Measurements from ENCODE around the gene CNTF. TPM values are rescaled to one million over a fixed set of nuclear protein-coding genes. Genes with fewer than 3 reads are reported as not detected.

Gene CNTF
- polyA plus RNA-seq, 3 donors, result 2.1 TPM; not detected in 2

GRCh38 chr11:58573451-58574104 lies 48.9 kb upstream of the CNTF start:
- peaks cover 56 to 61% of the 10 kb centered on the region in 2 donors for H3K4me1 ChIP-seq (ENCODE audit: control insufficient read depth in 1 of 2, insufficient read depth in 2 of 2, low read length in 2 of 2)
- peak overlapping the region; percentile 96 to 100 (median 100) for H3K27ac Mint-ChIP-seq
- 11% methylated on average over 1 of the region's 4 CpGs for WGBS (ENCODE audit: insufficient coverage)

GRCh38 chr11:58574881-58575280 lies 47.6 kb upstream of the CNTF start:
- peak overlapping the region; percentile 96 to 100 (median 100) for H3K27ac Mint-ChIP-seq
- Histone ChIP-seq H3K27me3 (ENCODE audit: control insufficient read depth in 2 of 2, insufficient read depth in 2 of 2, low read length in 2 of 2) (no peaks in the 10 kb centered on the region), H3K9ac (ENCODE audit: insufficient read depth, low read length, poor library complexity, severe bottlenecking) (peak overlapping the region; percentile 98), H2AFZ (ENCODE audit: insufficient read depth, low read depth, low read length, poor library complexity, severe bottlenecking) (no peak overlapping the region), H3K79me2 (ENCODE audit: insufficient read depth, low read length) (peaks cover 70% of the 10 kb centered on the region), H3K4me2 (replicated peaks; ENCODE audit: extremely low read depth, low read length, poor library complexity, severe bottlenecking) (peak overlapping the region; percentile 92), H3K36me3 (replicated peaks in 1 of 2; ENCODE audit: control insufficient read depth in 1 of 2, insufficient read depth in 2 of 2, low read length in 2 of 2) (peaks cover 7 to 10% of the 10 kb centered on the region in 2 donors), H3K4me3 (replicated peaks in 1 of 3; ENCODE audit: low read depth in 2 of 3, low read length in 3 of 3) (peak overlapping the region; percentile 44 to 88 (median 75)), H3K27ac (ENCODE audit: low read depth in 1 of 2, low read length in 2 of 2) (peak overlapping the region; percentile 84 to 100), H3K9me3 (replicated peaks in 1 of 2; ENCODE audit: control insufficient read depth in 1 of 2, insufficient read depth in 1 of 2, low read length in 2 of 2) (no peaks in the 10 kb centered on the region), H4K20me1 (ENCODE audit: insufficient read depth, low read length) (peaks cover 26% of the 10 kb centered on the region), H3K4me1 (ENCODE audit: control insufficient read depth in 1 of 2, insufficient read depth in 2 of 2, low read length in 2 of 2) (peaks cover 58 to 61% of the 10 kb centered on the region in 2 donors)
- TF ChIP-seq CTCF (IDR thresholded peaks at IDR 0.05), result no peak
- peaks cover 0 to 2% (median 0%) of the 10 kb centered on the region in 3 donors for H3K27me3 Mint-ChIP-seq (ENCODE audit: low read depth in 3 of 3)
- H3K4me1 Mint-ChIP-seq, result peaks cover 51% of the 10 kb centered on the region
- H3K36me3 Mint-ChIP-seq, result peaks cover 9 to 10% of the 10 kb centered on the region in 2 donors
- H3K9me3 Mint-ChIP-seq, result peaks cover 0 to 2% (median 0%) of the 10 kb centered on the region in 7 donors
- DNase-seq, result peak in 2 of 3 donors; percentile 26 to 57
- H3K4me3 Mint-ChIP-seq, result peak overlapping the region; percentile 72 to 91
- intact Hi-C loops (cut with micrococcal nuclease), result loop anchor here in 1 of 2 donors (5.0 to 10.0 kb wide), 5 partner anchors 570 to 1042 kb away; partner anchors contain the start of genes FAM111A, MPEG1, OSBP and ZDHHC5

More at GRCh38 chr11:58573451-58574104, 48.9 kb upstream of the CNTF start:
- no peak overlapping the region for H2AFZ ChIP-seq (ENCODE audit: insufficient read depth, low read depth, low read length, poor library complexity, severe bottlenecking)
- no peak for TF ChIP-seq CTCF (IDR thresholded peaks at IDR 0.05)
- peak overlapping the region; percentile 92 for H3K4me2 ChIP-seq (replicated peaks; ENCODE audit: extremely low read depth, low read length, poor library complexity, severe bottlenecking)
- H3K27me3 Mint-ChIP-seq (ENCODE audit: low read depth in 3 of 3), result no peaks in the 10 kb centered on the region
- no peaks in the 10 kb centered on the region for H3K27me3 ChIP-seq (ENCODE audit: control insufficient read depth in 2 of 2, insufficient read depth in 2 of 2, low read length in 2 of 2)
- peak overlapping the region; percentile 57 to 65 for H3K4me3 Mint-ChIP-seq
- peak; percentile 88 to 96 (median 94) for DNase-seq
- H3K9ac ChIP-seq (ENCODE audit: insufficient read depth, low read length, poor library complexity, severe bottlenecking), result peak overlapping the region; percentile 98
- intact Hi-C loops (cut with micrococcal nuclease), result loop anchor here in 1 of 2 donors (10.0 kb wide), 3 partner anchors 571 to 909 kb away; partner anchors contain the start of genes FAM111A and ZDHHC5
- peak overlapping the region; percentile 84 to 100 for H3K27ac ChIP-seq (ENCODE audit: low read depth in 1 of 2, low read length in 2 of 2)
- peaks cover 22 to 23% of the 10 kb centered on the region in 2 donors for H3K36me3 Mint-ChIP-seq
- H3K4me1 Mint-ChIP-seq, result peaks cover 54% of the 10 kb centered on the region
- peaks cover 36% of the 10 kb centered on the region for H4K20me1 ChIP-seq (ENCODE audit: insufficient read depth, low read length)
- H3K79me2 ChIP-seq (ENCODE audit: insufficient read depth, low read length), result peaks cover 75% of the 10 kb centered on the region
- H3K36me3 ChIP-seq (replicated peaks in 1 of 2; ENCODE audit: control insufficient read depth in 1 of 2, insufficient read depth in 2 of 2, low read length in 2 of 2), result peaks cover 19 to 23% of the 10 kb centered on the region in 2 donors
- H3K4me3 ChIP-seq (replicated peaks in 1 of 3; ENCODE audit: low read depth in 2 of 3, low read length in 3 of 3), result peak overlapping the region; percentile 5 to 88 (median 75)
- H3K9me3 ChIP-seq (replicated peaks in 1 of 2; ENCODE audit: control insufficient read depth in 1 of 2, insufficient read depth in 1 of 2, low read length in 2 of 2), result no peaks in the 10 kb centered on the region
- peaks cover 0 to 2% (median 0%) of the 10 kb centered on the region in 7 donors for H3K9me3 Mint-ChIP-seq

All from CD14-positive monocyte (primary cell).